Peyer's patch (tissue), 4 donors: Measurements from ENCODE around the gene ZNF677.
"Not testable (repeated sequence)": the region's sequence is repeated elsewhere in the genome, so short reads cannot be mapped to it uniquely, and the experiment has no call there.

Experiments used
- CTCF ChIP-seq, 6 experiments: fragments of 450-650 bp in 4 of 6; fragments of 200-600 bp in 2 of 6; sonication (generic) in 1 of 6; IDR thresholded peaks; one replicate each; pipeline ENCODE4 v1.5.1; 2017 to 2019; ENCODE audit warnings: antibody characterized with exemption in 6 of 6, mild to moderate bottlenecking in 3 of 6, moderate library complexity in 1 of 6
- POLR2A ChIP-seq, 2 donors: fragments of 450-650 bp; IDR thresholded peaks; one replicate each; pipeline ENCODE4 v1.5.1; 2017; ENCODE audit warnings: antibody characterized with exemption in 2 of 2, mild to moderate bottlenecking in 2 of 2, moderate library complexity in 2 of 2

- TF ChIP-seq CTCF, POLR2A (IDR thresholded peaks at IDR 0.05): not testable (repeated sequence)
Measured at GRCh38 chr19:53269861-53270260, 15.2 kb upstream of the ZNF677 start.
